Esophagus muscularis mucosa (tissue), 4 donors: ENCODE data around the gene MYOCOS. TPM values are rescaled to one million over a fixed set of nuclear protein-coding genes. Genes with fewer than 3 reads are reported as not detected.
"Not testable (repeated sequence)": the region's sequence is repeated elsewhere in the genome, so short reads cannot be mapped to it uniquely, and the experiment has no call there.

Experiments
- DNase-seq: peaks from one replicate; pipeline ENCODE4 v3.0.0-alpha.2; 2017; ENCODE audit errors: extremely low spot score
- H3K27ac ChIP-seq, 4 donors: fragments of 200-600 bp; sonication (generic); replicated peaks in 1 of 4; 1 replicate in 3 of 4; 2 replicates in 1 of 4; pipeline ENCODE4 v1.5.1; 2016 to 2019; ENCODE audit warnings: mild to moderate bottlenecking in 1 of 4
- H3K27me3 ChIP-seq, 4 donors: fragments of 200-600 bp; sonication (generic); one replicate each; pipeline versions ENCODE4 v1.5.1 to v1.6.0; 2016 to 2019
- H3K36me3 ChIP-seq, 4 donors: fragments of 200-600 bp; sonication (generic); one replicate each; pipeline ENCODE4 v1.5.1; 2016 to 2019
- H3K4me1 ChIP-seq, 4 donors: fragments of 200-600 bp; sonication (generic); one replicate each; pipeline ENCODE4 v1.5.1; 2016 to 2019
- H3K4me3 ChIP-seq, 4 donors: fragments of 200-600 bp; sonication (generic); 1 replicate in 2 of 4; 2 replicates in 2 of 4; pipeline ENCODE4 v1.5.1; 2016 to 2019; ENCODE audit warnings: mild to moderate bottlenecking in 4 of 4, moderate library complexity in 1 of 4
- H3K9me3 ChIP-seq, 4 donors: fragments of 200-600 bp; sonication (generic); 1 replicate in 3 of 4; 2 replicates in 1 of 4; pipeline ENCODE4 v1.5.1; 2016 to 2019
- CTCF ChIP-seq, 3 experiments: fragments of 200-600 bp in 2 of 3; fragments of 450-650 bp in 1 of 3; sonication (generic) in 2 of 3; IDR thresholded peaks; one replicate each; pipeline ENCODE4 v1.5.1; 2017 to 2019; ENCODE audit warnings: antibody characterized with exemption in 3 of 3, mild to moderate bottlenecking in 2 of 3, moderate library complexity in 1 of 3
- EP300 ChIP-seq: sonication (generic); formaldehyde crosslinking; IDR thresholded peaks from one replicate; pipeline ENCODE4 v1.6.1; 2017; ENCODE audit warnings: antibody characterized with exemption
- POLR2A ChIP-seq: fragments of 450-650 bp; IDR thresholded peaks from one replicate; pipeline ENCODE4 v1.6.1; 2017; ENCODE audit warnings: antibody characterized with exemption, moderate library complexity, mild to moderate bottlenecking, low read depth
- POLR2AphosphoS5 ChIP-seq, 2 donors: sonication (generic); formaldehyde crosslinking; IDR thresholded peaks; one replicate each; pipeline ENCODE4 v1.6.1; 2017; ENCODE audit warnings: antibody characterized with exemption in 2 of 2
- WGBS: methylation state at CpG from one replicate; pipeline ENCODE4 v1.1.5; 2018; 5-methylcytosine and 5-hydroxymethylcytosine counted together
- intact Hi-C: fragments of 100-400 bp; cut with DNase I; formaldehyde crosslinking; loops from one replicate; pipeline ENCODE4 v1.15.1; 2023
- total RNA-seq, 4 donors: library from RNA; depleted of rRNA; stranded (reverse); fragments of >200 nt; gene quantifications; one replicate each; pipeline versions ENCODE4 v1.1.0 to v1.2.1, GENCODE V29; 2016

MYOCOS gene
- total RNA-seq, 4 donors from 2014 or later = not detected

- WGBS = 75% methylated on average over 10 of the region's 10 CpGs
- H3K4me1 ChIP-seq = no peaks in the 10 kb centered on the region
- no peak for DNase-seq
- H3K27me3 ChIP-seq = no peaks in the 10 kb centered on the region
- TF ChIP-seq CTCF (IDR thresholded peaks at IDR 0.05) (no peak), POLR2AphosphoS5 (IDR thresholded peaks at IDR 0.05) (no peak), EP300 (no peak), POLR2A (no peak)
- no peak overlapping the region for H3K4me3 ChIP-seq
- intact Hi-C loops = no loop called here
- no peaks in the 10 kb centered on the region for H3K36me3 ChIP-seq
- no peaks in the 10 kb centered on the region for H3K9me3 ChIP-seq
- no peak overlapping the region for H3K27ac ChIP-seq
Measured at GRCh38 chr1:171606402-171606941, 15.6 kb upstream of the MYOCOS start.

GRCh38 chr1:171610385-171610784, 11.7 kb upstream of the MYOCOS start:
- no peak overlapping the region for H3K4me3 ChIP-seq
- no peak for TF ChIP-seq POLR2AphosphoS5 (IDR thresholded peaks at IDR 0.05)
- H3K4me1 ChIP-seq = no peaks in the 10 kb centered on the region

DNA sequence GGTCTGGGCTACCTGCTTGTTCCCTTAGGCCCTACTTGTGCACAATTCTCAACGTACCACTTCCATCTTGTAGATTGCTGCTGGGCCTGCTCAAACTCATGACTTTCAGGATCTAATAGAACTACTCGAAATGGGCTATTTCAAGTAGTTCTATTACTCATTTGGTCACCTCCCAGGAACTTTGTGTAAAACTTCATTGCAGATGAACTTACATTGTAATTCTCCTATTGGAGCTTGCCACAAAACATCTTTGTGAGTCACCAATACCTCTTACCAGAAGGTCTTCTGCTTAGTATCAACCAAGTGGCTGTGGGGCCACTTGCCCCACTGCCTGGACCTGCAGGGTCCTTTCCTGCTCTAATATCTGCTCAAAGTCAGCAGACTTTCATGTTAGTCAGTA, 10.7 kb upstream of the MYOCOS start:
- no peak for TF ChIP-seq CTCF (IDR thresholded peaks at IDR 0.05)
- no peak for TF ChIP-seq POLR2AphosphoS5 (IDR thresholded peaks at IDR 0.05)
- no peak for TF ChIP-seq POLR2A
- TF ChIP-seq EP300 = no peak
- no peaks in the 10 kb centered on the region for H3K9me3 ChIP-seq
- no peak overlapping the region for H3K4me3 ChIP-seq
- no peaks in the 10 kb centered on the region for H3K4me1 ChIP-seq
- no peaks in the 10 kb centered on the region for H3K27me3 ChIP-seq
- no peak for DNase-seq
- 82% methylated on average over 2 of the region's 2 CpGs for WGBS
- no peak overlapping the region for H3K27ac ChIP-seq
- no peaks in the 10 kb centered on the region for H3K36me3 ChIP-seq
- intact Hi-C loops = no loop called here

More at GRCh38 chr1:171610385-171610784, 11.7 kb upstream of the MYOCOS start:
- Histone ChIP-seq H3K27me3 (no peaks in the 10 kb centered on the region), H3K36me3 (no peaks in the 10 kb centered on the region), H3K9me3 (no peaks in the 10 kb centered on the region), H3K27ac (no peak overlapping the region)
- intact Hi-C loops = no loop called here
- DNase-seq = no peak
- WGBS = 81% methylated on average over 2 of the region's 2 CpGs

DNA sequence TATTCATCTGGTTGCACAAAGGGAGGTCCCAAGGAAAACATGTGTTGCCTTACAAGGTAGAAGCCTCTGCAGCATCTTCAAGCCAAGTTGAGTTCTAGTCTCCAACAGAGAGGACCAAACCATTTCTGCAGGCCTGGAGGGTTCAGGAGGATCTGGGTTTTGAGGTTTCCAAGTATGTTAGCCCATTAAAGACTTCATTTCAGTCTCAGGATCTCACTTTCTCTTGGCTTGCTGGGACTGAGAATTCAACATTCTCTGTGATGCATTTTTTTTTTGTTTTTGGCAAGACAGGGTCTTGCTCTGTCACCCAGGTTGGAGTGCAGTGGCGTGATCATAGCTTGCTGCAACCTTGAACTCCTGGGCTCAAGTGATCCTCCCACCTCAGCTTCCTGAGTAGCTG, 8.8 kb upstream of the MYOCOS start:
- 91% methylated on average over 1 of the region's 1 CpG for WGBS
- no peak for TF ChIP-seq EP300
- no peak for TF ChIP-seq POLR2AphosphoS5 (IDR thresholded peaks at IDR 0.05)
- TF ChIP-seq POLR2A = no peak
- no peak for TF ChIP-seq CTCF (IDR thresholded peaks at IDR 0.05)

DNA sequence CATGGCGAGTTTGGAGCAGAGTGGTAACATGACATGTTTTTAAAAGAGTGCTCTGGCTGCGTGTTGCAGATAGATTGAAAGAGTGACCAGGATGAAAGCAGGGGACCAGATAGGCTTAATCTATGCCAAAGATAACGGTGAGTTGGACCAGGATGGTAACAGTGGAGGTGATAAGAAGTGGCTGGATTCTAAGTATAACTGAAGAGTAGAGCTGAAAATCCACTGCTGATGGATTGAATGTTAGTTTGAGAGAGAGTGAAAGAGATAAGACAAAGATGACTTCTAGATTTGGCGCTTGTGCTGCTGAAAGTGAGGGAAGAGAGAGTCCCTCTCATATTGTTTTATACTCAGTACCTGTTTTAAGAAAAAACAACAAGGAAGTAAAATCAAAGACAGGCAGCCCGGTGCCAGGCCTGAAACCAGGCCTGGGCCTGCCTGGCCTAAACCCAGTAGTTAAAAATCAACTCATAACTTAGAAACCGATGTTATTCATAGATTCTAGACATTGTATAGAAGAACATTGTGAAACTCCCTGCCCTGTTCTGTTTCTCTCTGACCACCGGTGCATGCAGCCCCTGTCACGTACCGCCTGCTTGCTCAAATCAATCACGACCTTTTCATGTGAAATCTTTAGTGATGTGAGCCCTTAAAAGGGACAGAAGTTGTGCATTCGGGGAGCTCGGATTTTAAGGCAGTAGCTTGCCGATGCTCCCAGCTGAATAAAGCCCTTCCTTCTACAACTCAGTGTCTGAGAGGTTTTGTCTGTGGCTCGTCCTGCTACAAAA, 6.7 kb upstream of the MYOCOS start:
- H3K4me3 ChIP-seq, H3K27me3 ChIP-seq, H3K36me3 ChIP-seq, intact Hi-C loops, H3K4me1 ChIP-seq, DNase-seq, H3K9me3 ChIP-seq, H3K27ac ChIP-seq: not testable (repeated sequence)
- 85% methylated on average over 14 of the region's 14 CpGs for WGBS

More for the DNA sequence above, 8.8 kb upstream of the MYOCOS start:
- intact Hi-C loops = no loop called here
- Histone ChIP-seq H3K4me1 (no peaks in the 10 kb centered on the region), H3K27me3 (no peaks in the 10 kb centered on the region), H3K36me3 (no peaks in the 10 kb centered on the region), H3K4me3 (no peak overlapping the region), H3K27ac (no peak overlapping the region), H3K9me3 (no peaks in the 10 kb centered on the region)
- no peak for DNase-seq
